ENCODE measurements around the gene IPO13. TPM values are rescaled to one million over a fixed set of nuclear protein-coding genes. Genes with fewer than 3 reads are reported as not detected.

The IPO13 gene
- total RNA-seq, 2 donors from 2014 or later = 22.2 to 34.3 TPM

GRCh38 chr1:43934986-43935324 is 11.8 kb upstream of the IPO13 start:
- no peak for ATAC-seq (ENCODE audit: insufficient number of reproducible peaks, low FRiP score, low read depth)
- no peak overlapping the region for H3K27ac ChIP-seq
- no peak for TF ChIP-seq CTCF (IDR thresholded peaks at IDR 0.05)
- no peaks in the 10 kb centered on the region for H3K27me3 ChIP-seq (replicated peaks; ENCODE audit: insufficient read depth)
- no peak for DNase-seq (ENCODE audit: low spot score)
- peaks cover 15 to 20% of the 10 kb centered on the region in 2 donors for H3K4me1 ChIP-seq (ENCODE audit: control insufficient read depth in 1 of 2, low read depth in 2 of 2)
- H3K36me3 ChIP-seq = no peaks in the 10 kb centered on the region
- no peaks in the 10 kb centered on the region for H3K9me3 ChIP-seq
- H3K4me3 ChIP-seq = no peak overlapping the region

GRCh38 chr1:43935711-43936427 is 10.9 kb upstream of the IPO13 start:
- Histone ChIP-seq H3K27me3 (replicated peaks; ENCODE audit: insufficient read depth) (no peaks in the 10 kb centered on the region), H3K27ac (no peak overlapping the region), H3K36me3 (no peaks in the 10 kb centered on the region), H3K9me3 (no peaks in the 10 kb centered on the region), H3K4me3 (peak overlapping the region; percentile 69), H3K4me1 (ENCODE audit: control insufficient read depth in 1 of 2, low read depth in 2 of 2) (peaks cover 15 to 20% of the 10 kb centered on the region in 2 donors)
- TF ChIP-seq CTCF (IDR thresholded peaks at IDR 0.05) = no peak
- no peak for ATAC-seq (ENCODE audit: insufficient number of reproducible peaks, low FRiP score, low read depth)
- DNase-seq (ENCODE audit: low spot score) = no peak

GRCh38 chr1:43936431-43937151 is 10.2 kb upstream of the IPO13 start:
- Histone ChIP-seq H3K4me3 (peak overlapping the region; percentile 55), H3K4me1 (ENCODE audit: control insufficient read depth in 1 of 2, low read depth in 2 of 2) (peaks cover 15 to 20% of the 10 kb centered on the region in 2 donors), H3K27ac (no peak overlapping the region), H3K36me3 (no peaks in the 10 kb centered on the region), H3K9me3 (no peaks in the 10 kb centered on the region), H3K27me3 (replicated peaks; ENCODE audit: insufficient read depth) (no peaks in the 10 kb centered on the region)
- no peak for TF ChIP-seq CTCF (IDR thresholded peaks at IDR 0.05)
- DNase-seq (ENCODE audit: low spot score) = no peak
- no peak for ATAC-seq (ENCODE audit: insufficient number of reproducible peaks, low FRiP score, low read depth)

GRCh38 chr1:43937179-43937865 is 9.4 kb upstream of the IPO13 start:
- DNase-seq (ENCODE audit: low spot score) = no peak
- Histone ChIP-seq H3K4me3 (no peak overlapping the region), H3K27ac (no peak overlapping the region), H3K9me3 (no peaks in the 10 kb centered on the region), H3K36me3 (no peaks in the 10 kb centered on the region), H3K4me1 (ENCODE audit: control insufficient read depth in 1 of 2, low read depth in 2 of 2) (peaks cover 15 to 20% of the 10 kb centered on the region in 2 donors), H3K27me3 (replicated peaks; ENCODE audit: insufficient read depth) (no peaks in the 10 kb centered on the region)
- ATAC-seq (ENCODE audit: insufficient number of reproducible peaks, low FRiP score, low read depth) = no peak
- TF ChIP-seq CTCF (IDR thresholded peaks at IDR 0.05) = no peak

- Histone ChIP-seq H3K4me1 (ENCODE audit: control insufficient read depth in 1 of 2, low read depth in 2 of 2) (peaks cover 9 to 13% of the 10 kb centered on the region in 2 donors), H3K27me3 (replicated peaks; ENCODE audit: insufficient read depth) (no peaks in the 10 kb centered on the region), H3K9me3 (no peaks in the 10 kb centered on the region), H3K36me3 (no peaks in the 10 kb centered on the region), H3K4me3 (no peak overlapping the region), H3K27ac (no peak overlapping the region)
- no peak for DNase-seq (ENCODE audit: low spot score)
- ATAC-seq (ENCODE audit: insufficient number of reproducible peaks, low FRiP score, low read depth) = no peak
- TF ChIP-seq CTCF (IDR thresholded peaks at IDR 0.05) = no peak
Measured at GRCh38 chr1:43938383-43938782, 8.4 kb upstream of the IPO13 start.
